SH-SY5Y (cell line): ENCODE data around the gene TIMM10B.

ENCODE experiments used
- GATA2 ChIP-seq: IDR thresholded peaks from 2 replicates; pipeline ENCODE4 v1.6.1; 2011; ENCODE audit warnings: mild to moderate bottlenecking, low read depth, low read length
- GATA3 ChIP-seq: IDR thresholded peaks from 2 replicates; pipeline ENCODE4 v1.6.1; 2011; ENCODE audit warnings: low read depth, mild to moderate bottlenecking, low read length, moderate library complexity

- no peak for TF ChIP-seq GATA2
- TF ChIP-seq GATA3, result no peak
These were observed 12.4 kb upstream of the TIMM10B start for GRCh38 chr11:6468712-6469495.
